Upper lobe of left lung (tissue), 4 donors: ENCODE measurements around the gene ARHGAP15.

Experiments used
- EP300 ChIP-seq, 4 donors: sonication (generic); formaldehyde crosslinking; IDR thresholded peaks; one replicate each; pipeline ENCODE4 v1.5.1; 2017; ENCODE audit warnings: antibody characterized with exemption in 4 of 4, control low read depth in 2 of 4
- POLR2A ChIP-seq, 4 donors: fragments of 450-650 bp; IDR thresholded peaks; one replicate each; pipeline ENCODE4 v1.5.1; 2016 to 2017; ENCODE audit warnings: antibody characterized with exemption in 4 of 4, mild to moderate bottlenecking in 2 of 4
- POLR2AphosphoS5 ChIP-seq, 2 donors: sonication (generic); formaldehyde crosslinking; IDR thresholded peaks; one replicate each; pipeline ENCODE4 v1.5.1; 2017; ENCODE audit warnings: antibody characterized with exemption in 2 of 2
- TF ChIP-seq, protein P1 (sequence below), 6 experiments: fragments of 450-650 bp in 4 of 6; fragments of 200-600 bp in 2 of 6; sonication (generic) in 2 of 6; IDR thresholded peaks; one replicate each; pipeline ENCODE4 v1.5.1; 2016 to 2019; ENCODE audit warnings: antibody characterized with exemption in 6 of 6

DNA sequence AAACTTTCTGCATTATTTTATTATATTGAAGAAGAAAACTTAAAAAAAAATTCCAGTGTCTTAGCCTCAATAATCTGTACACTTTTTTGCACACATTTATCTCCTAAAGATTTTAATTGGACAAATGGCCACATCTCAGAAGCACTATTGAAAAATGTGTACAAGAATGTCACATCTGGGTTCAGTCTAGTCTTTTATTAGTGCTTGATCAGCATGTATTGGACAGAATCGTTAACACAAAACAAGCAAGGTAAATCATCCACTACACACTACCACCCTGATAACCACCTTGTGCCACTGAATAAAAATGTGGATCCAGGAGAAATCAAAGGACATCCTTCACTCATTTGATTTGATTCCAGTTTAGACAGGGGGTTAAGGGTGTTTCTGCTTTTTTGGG lies 554.8 kb downstream of the ARHGAP15 start:
- TF ChIP-seq POLR2A (IDR thresholded peaks at IDR 0.05) (no peak), EP300 (IDR thresholded peaks at IDR 0.05) (no peak), POLR2AphosphoS5 (IDR thresholded peaks at IDR 0.05) (no peak)
- TF ChIP-seq, protein P1, sequence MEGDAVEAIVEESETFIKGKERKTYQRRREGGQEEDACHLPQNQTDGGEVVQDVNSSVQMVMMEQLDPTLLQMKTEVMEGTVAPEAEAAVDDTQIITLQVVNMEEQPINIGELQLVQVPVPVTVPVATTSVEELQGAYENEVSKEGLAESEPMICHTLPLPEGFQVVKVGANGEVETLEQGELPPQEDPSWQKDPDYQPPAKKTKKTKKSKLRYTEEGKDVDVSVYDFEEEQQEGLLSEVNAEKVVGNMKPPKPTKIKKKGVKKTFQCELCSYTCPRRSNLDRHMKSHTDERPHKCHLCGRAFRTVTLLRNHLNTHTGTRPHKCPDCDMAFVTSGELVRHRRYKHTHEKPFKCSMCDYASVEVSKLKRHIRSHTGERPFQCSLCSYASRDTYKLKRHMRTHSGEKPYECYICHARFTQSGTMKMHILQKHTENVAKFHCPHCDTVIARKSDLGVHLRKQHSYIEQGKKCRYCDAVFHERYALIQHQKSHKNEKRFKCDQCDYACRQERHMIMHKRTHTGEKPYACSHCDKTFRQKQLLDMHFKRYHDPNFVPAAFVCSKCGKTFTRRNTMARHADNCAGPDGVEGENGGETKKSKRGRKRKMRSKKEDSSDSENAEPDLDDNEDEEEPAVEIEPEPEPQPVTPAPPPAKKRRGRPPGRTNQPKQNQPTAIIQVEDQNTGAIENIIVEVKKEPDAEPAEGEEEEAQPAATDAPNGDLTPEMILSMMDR (IDR thresholded peaks at IDR 0.05): no peak
